ACC112 (cell line): ENCODE measurements around the gene UMAD1.

Experiments used
- H2AFZ ChIP-seq: fragments of 200-600 bp; sonication (generic); one replicate; pipeline ENCODE4 v1.6.0; 2017; ENCODE audit warnings: antibody characterized with exemption, low read length; ENCODE audit not compliant: unreplicated experiment
- H3K27ac ChIP-seq: fragments of 200-600 bp; sonication (generic); 2 replicates; pipeline ENCODE4 v1.5.1; 2014; ENCODE audit warnings: low read depth, mild to moderate bottlenecking, antibody characterized with exemption, low read length, moderate library complexity
- H3K27me3 ChIP-seq: fragments of 200-600 bp; sonication (generic); 2 replicates; pipeline ENCODE4 v1.6.1; 2014; ENCODE audit warnings: mild to moderate bottlenecking, antibody characterized with exemption, low read length, moderate library complexity, mixed read lengths; ENCODE audit not compliant: insufficient read depth
- H3K36me3 ChIP-seq: fragments of 200-600 bp; sonication (generic); 2 replicates; pipeline ENCODE4 v1.6.1; 2016; ENCODE audit warnings: mild to moderate bottlenecking, antibody characterized with exemption, low read length, moderate library complexity, mixed read lengths; ENCODE audit not compliant: insufficient read depth
- H3K4me1 ChIP-seq: fragments of 200-600 bp; sonication (generic); one replicate; pipeline ENCODE4 v1.6.1; 2016; ENCODE audit warnings: low read length, mixed read lengths; ENCODE audit not compliant: insufficient read depth, unreplicated experiment, control insufficient read depth
- H3K4me3 ChIP-seq: fragments of 200-600 bp; sonication (generic); 2 replicates; pipeline ENCODE4 v1.5.1; 2014; ENCODE audit warnings: mild to moderate bottlenecking, low read depth, low read length
- H3K79me2 ChIP-seq: fragments of 200-600 bp; sonication (generic); one replicate; pipeline ENCODE4 v1.6.0; 2016; ENCODE audit warnings: low read length; ENCODE audit not compliant: control insufficient read depth, unreplicated experiment, insufficient read depth

The UMAD1 gene

GRCh38 chr7:7764520-7765396, 124.2 kb downstream of the UMAD1 start:
- H3K27me3 ChIP-seq, result no peaks in the 10 kb centered on the region
- H3K36me3 ChIP-seq, result no peaks in the 10 kb centered on the region
- H2AFZ ChIP-seq, result no peak overlapping the region
- H3K4me3 ChIP-seq, result no peak overlapping the region
- no peak overlapping the region for H3K27ac ChIP-seq
- no peaks in the 10 kb centered on the region for H3K79me2 ChIP-seq
- peaks cover 23% of the 10 kb centered on the region for H3K4me1 ChIP-seq

- H3K4me1 ChIP-seq, result peaks cover 23% of the 10 kb centered on the region
Observed at GRCh38 chr7:7765422-7765821, 124.9 kb downstream of the UMAD1 start.

GRCh38 chr7:7766671-7767070, 126.1 kb downstream of the UMAD1 start:
- Histone ChIP-seq H3K4me3 (no peak overlapping the region), H3K36me3 (no peaks in the 10 kb centered on the region), H3K27me3 (no peaks in the 10 kb centered on the region), H3K4me1 (peaks cover 19% of the 10 kb centered on the region), H3K79me2 (no peaks in the 10 kb centered on the region), H3K27ac (no peak overlapping the region), H2AFZ (no peak overlapping the region)

More at GRCh38 chr7:7765422-7765821, 124.9 kb downstream of the UMAD1 start:
- H3K36me3 ChIP-seq, result no peaks in the 10 kb centered on the region
- H3K27ac ChIP-seq, result no peak overlapping the region
- no peaks in the 10 kb centered on the region for H3K27me3 ChIP-seq
- no peak overlapping the region for H2AFZ ChIP-seq
- H3K79me2 ChIP-seq, result no peaks in the 10 kb centered on the region
- no peak overlapping the region for H3K4me3 ChIP-seq

- H3K4me1 ChIP-seq, result peaks cover 17% of the 10 kb centered on the region
- H3K36me3 ChIP-seq, result no peaks in the 10 kb centered on the region
Observed at GRCh38 chr7:7768977-7769709, 128.6 kb downstream of the UMAD1 start.

GRCh38 chr7:7769710-7770627, 129.4 kb downstream of the UMAD1 start:
- Histone ChIP-seq H3K4me1 (peaks cover 12% of the 10 kb centered on the region), H3K27me3 (no peaks in the 10 kb centered on the region), H3K27ac (no peak overlapping the region), H3K4me3 (no peak overlapping the region), H2AFZ (no peak overlapping the region), H3K36me3 (no peaks in the 10 kb centered on the region), H3K79me2 (no peaks in the 10 kb centered on the region)

More at GRCh38 chr7:7768977-7769709, 128.6 kb downstream of the UMAD1 start:
- Histone ChIP-seq H3K27me3 (no peaks in the 10 kb centered on the region), H3K27ac (no peak overlapping the region), H3K4me3 (no peak overlapping the region), H3K79me2 (no peaks in the 10 kb centered on the region), H2AFZ (no peak overlapping the region)

GRCh38 chr7:7771452-7771851, 130.9 kb downstream of the UMAD1 start:
- H3K27me3 ChIP-seq, result no peaks in the 10 kb centered on the region
- H3K36me3 ChIP-seq, result no peaks in the 10 kb centered on the region
- H3K27ac ChIP-seq, result no peak overlapping the region
- no peak overlapping the region for H2AFZ ChIP-seq
- no peaks in the 10 kb centered on the region for H3K79me2 ChIP-seq
- H3K4me3 ChIP-seq, result no peak overlapping the region
- H3K4me1 ChIP-seq, result peaks cover 3% of the 10 kb centered on the region

- H3K79me2 ChIP-seq, result no peaks in the 10 kb centered on the region
- H2AFZ ChIP-seq, result no peak overlapping the region
- H3K4me3 ChIP-seq, result no peak overlapping the region
- H3K36me3 ChIP-seq, result no peaks in the 10 kb centered on the region
- H3K27me3 ChIP-seq, result no peaks in the 10 kb centered on the region
- no peak overlapping the region for H3K27ac ChIP-seq
- no peaks in the 10 kb centered on the region for H3K4me1 ChIP-seq
Observed at GRCh38 chr7:7772397-7772821, 131.9 kb downstream of the UMAD1 start.

GRCh38 chr7:7773334-7774309, 133.1 kb downstream of the UMAD1 start:
- Histone ChIP-seq H3K27me3 (no peaks in the 10 kb centered on the region), H3K27ac (no peak overlapping the region), H2AFZ (no peak overlapping the region)

GRCh38 chr7:7779888-7780287, 139.3 kb downstream of the UMAD1 start:
- H3K27ac ChIP-seq, result no peak overlapping the region
- H3K27me3 ChIP-seq, result no peaks in the 10 kb centered on the region
- H3K79me2 ChIP-seq, result no peaks in the 10 kb centered on the region
- no peaks in the 10 kb centered on the region for H3K36me3 ChIP-seq
- no peak overlapping the region for H3K4me3 ChIP-seq
- no peak overlapping the region for H2AFZ ChIP-seq
- peaks cover 4% of the 10 kb centered on the region for H3K4me1 ChIP-seq

More at GRCh38 chr7:7773334-7774309, 133.1 kb downstream of the UMAD1 start:
- H3K79me2 ChIP-seq, result no peaks in the 10 kb centered on the region
- H3K36me3 ChIP-seq, result no peaks in the 10 kb centered on the region
- peaks cover 4% of the 10 kb centered on the region for H3K4me1 ChIP-seq
- no peak overlapping the region for H3K4me3 ChIP-seq
